OCI-LY7 (cell line): ENCODE measurements around the gene SIRPG. TPM values are rescaled to one million over a fixed set of nuclear protein-coding genes. Genes with fewer than 3 reads are reported as not detected.

Experiments
- BruUV-seq: library from RNA; stranded (reverse); fragments of 400-500 nt; replicated peaks from 2 replicates; lab custom pipeline; 2021; lab: Mats Ljungman, UMichigan
- CTCF ChIA-PET: fragments of 300-600 bp; sonication (Branson Sonifier 250); formaldehyde crosslinking; loops from one replicate; lab custom pipeline; 2022; ENCODE audit warnings: antibody characterized with exemption; ENCODE audit not compliant: unreplicated experiment; lab: Charles Lee
- POLR2A ChIA-PET: fragments of 300-600 bp; sonication (Branson Sonifier 250); formaldehyde crosslinking; loops from one replicate; lab custom pipeline; 2022; ENCODE audit warnings: antibody characterized with exemption; lab: Charles Lee
- DNase-seq: peaks from one replicate; pipeline ENCODE4 v3.0.0-alpha.2; 2015; ENCODE audit warnings: low spot score
- H2AFZ ChIP-seq: fragments of 200-600 bp; sonication (generic), shearing (Covaris generic); 2 replicates; pipeline ENCODE4 v1.6.1; 2014; ENCODE audit warnings: mild to moderate bottlenecking, antibody characterized with exemption, low read length, moderate library complexity
- H3K27ac ChIP-seq: fragments of 200-600 bp; sonication (generic); 2 replicates; pipeline ENCODE4 v1.5.1; 2014; ENCODE audit warnings: mixed run types, low read depth, mild to moderate bottlenecking, moderate library complexity, low read length, inconsistent platforms; ENCODE audit not compliant: poor library complexity, severe bottlenecking
- H3K36me3 ChIP-seq: fragments of 200-600 bp; sonication (generic); 2 replicates; pipeline ENCODE4 v1.6.1; 2014; ENCODE audit warnings: mild to moderate bottlenecking, antibody characterized with exemption, low read length, moderate library complexity, mixed read lengths; ENCODE audit not compliant: insufficient read depth
- H3K4me1 ChIP-seq: fragments of 200-600 bp; sonication (generic); 2 replicates; pipeline ENCODE4 v1.5.1; 2014; ENCODE audit warnings: mild to moderate bottlenecking, low read length; ENCODE audit not compliant: insufficient read depth, poor library complexity, severe bottlenecking
- H3K4me2 ChIP-seq: fragments of 200-600 bp; sonication (generic); 2 replicates; pipeline ENCODE4 v1.6.1; 2014; ENCODE audit warnings: mild to moderate bottlenecking, low read length
- H3K4me3 ChIP-seq: fragments of 200-600 bp; sonication (generic); 2 replicates; pipeline ENCODE4 v1.5.1; 2014; ENCODE audit warnings: mild to moderate bottlenecking, low read depth, low read length; ENCODE audit not compliant: poor library complexity, severe bottlenecking
- H3K79me2 ChIP-seq: fragments of 200-600 bp; sonication (generic); 2 replicates; pipeline ENCODE4 v1.6.1; 2016; ENCODE audit warnings: low read depth, mild to moderate bottlenecking, low read length, moderate library complexity, mixed read lengths; ENCODE audit not compliant: insufficient read depth
- H3K9me2 ChIP-seq: fragments of 200-600 bp; sonication (generic); 2 replicates; pipeline ENCODE4 v1.6.1; 2016; ENCODE audit warnings: mild to moderate bottlenecking, low read length, mixed read lengths; ENCODE audit not compliant: insufficient read depth
- H3K9me3 ChIP-seq: fragments of 200-600 bp; sonication (generic); 2 replicates; pipeline ENCODE4 v1.6.1; 2014; ENCODE audit warnings: mild to moderate bottlenecking, mixed run types, low read length, mixed read lengths
- H4K20me1 ChIP-seq: fragments of 200-600 bp; sonication (generic); 2 replicates; pipeline ENCODE4 v1.6.1; 2014; ENCODE audit warnings: mild to moderate bottlenecking, antibody characterized with exemption, low read length, moderate library complexity, mixed read lengths; ENCODE audit not compliant: insufficient read depth
- EZH2phosphoT487 ChIP-seq: fragments of 200-600 bp; sonication (generic); IDR thresholded peaks from 2 replicates; pipeline ENCODE4 v1.6.1; 2018; ENCODE audit warnings: low read depth, borderline replicate concordance, mild to moderate bottlenecking, mixed run types, antibody characterized with exemption, low read length, moderate library complexity, mixed read lengths
- intact Hi-C: fragments of 100-400 bp; cut with micrococcal nuclease; formaldehyde crosslinking; loops from one replicate; pipeline ENCODE4 v1.10.0; 2022; ENCODE audit not compliant: unreplicated experiment
- total RNA-seq, 2 experiments: library from RNA; depleted of rRNA in 1 of 2; stranded (reverse); fragments of >200 nt in 1 of 2; shearing (Covaris generic) in 1 of 2; gene quantifications; 2 replicates each; pipeline ENCODE4 v1.2.3, GENCODE V29; 2014 to 2022
- TF ChIP-seq, protein P1 (sequence below): fragments of 200-600 bp; sonication (generic); conservative IDR thresholded peaks from 2 replicates; pipeline ENCODE4 v1.5.1; 2014; ENCODE audit warnings: mild to moderate bottlenecking, antibody characterized with exemption, low read length, moderate library complexity, mixed read lengths

Gene SIRPG
- total RNA-seq, 2 experiments from 2014 or later, result not detected

DNA sequence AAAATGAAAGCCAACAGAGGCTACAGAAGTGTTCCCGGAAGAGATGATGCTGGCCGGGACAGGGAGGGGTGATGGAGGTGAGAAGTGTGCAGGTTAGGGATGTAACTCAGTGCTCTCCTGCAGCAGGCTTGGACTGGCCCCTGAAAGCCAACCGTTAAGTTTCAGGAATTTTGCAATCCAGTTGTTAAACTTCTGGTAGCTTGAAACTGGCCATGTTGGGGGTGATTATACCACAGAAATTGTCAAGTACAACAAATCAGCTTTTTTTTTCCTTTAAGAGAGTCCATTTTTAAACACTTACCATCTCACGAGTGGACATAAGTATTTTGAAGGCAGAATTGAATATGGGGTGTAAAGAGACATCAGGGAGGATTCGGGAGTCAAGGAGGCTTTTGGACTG is 29.0 kb downstream of the SIRPG start:
- H3K4me2 ChIP-seq, result no peak overlapping the region
- H4K20me1 ChIP-seq, result no peaks in the 10 kb centered on the region
- H3K4me1 ChIP-seq, result no peaks in the 10 kb centered on the region
- intact Hi-C loops, result no loop called here
- H3K27ac ChIP-seq, result no peak overlapping the region
- H2AFZ ChIP-seq, result no peak overlapping the region
- H3K36me3 ChIP-seq, result no peaks in the 10 kb centered on the region
- ChIA-PET POLR2A (no interaction called here), CTCF (no interaction called here)
- H3K9me3 ChIP-seq, result no peaks in the 10 kb centered on the region
- no peaks in the 10 kb centered on the region for H3K9me2 ChIP-seq
- H3K79me2 ChIP-seq, result no peaks in the 10 kb centered on the region
- TF ChIP-seq EZH2phosphoT487, result no peak
- TF ChIP-seq, protein P1, sequence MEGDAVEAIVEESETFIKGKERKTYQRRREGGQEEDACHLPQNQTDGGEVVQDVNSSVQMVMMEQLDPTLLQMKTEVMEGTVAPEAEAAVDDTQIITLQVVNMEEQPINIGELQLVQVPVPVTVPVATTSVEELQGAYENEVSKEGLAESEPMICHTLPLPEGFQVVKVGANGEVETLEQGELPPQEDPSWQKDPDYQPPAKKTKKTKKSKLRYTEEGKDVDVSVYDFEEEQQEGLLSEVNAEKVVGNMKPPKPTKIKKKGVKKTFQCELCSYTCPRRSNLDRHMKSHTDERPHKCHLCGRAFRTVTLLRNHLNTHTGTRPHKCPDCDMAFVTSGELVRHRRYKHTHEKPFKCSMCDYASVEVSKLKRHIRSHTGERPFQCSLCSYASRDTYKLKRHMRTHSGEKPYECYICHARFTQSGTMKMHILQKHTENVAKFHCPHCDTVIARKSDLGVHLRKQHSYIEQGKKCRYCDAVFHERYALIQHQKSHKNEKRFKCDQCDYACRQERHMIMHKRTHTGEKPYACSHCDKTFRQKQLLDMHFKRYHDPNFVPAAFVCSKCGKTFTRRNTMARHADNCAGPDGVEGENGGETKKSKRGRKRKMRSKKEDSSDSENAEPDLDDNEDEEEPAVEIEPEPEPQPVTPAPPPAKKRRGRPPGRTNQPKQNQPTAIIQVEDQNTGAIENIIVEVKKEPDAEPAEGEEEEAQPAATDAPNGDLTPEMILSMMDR, result no peak
- no peak for DNase-seq
- BruUV-seq, result no TSS peak
- no peak overlapping the region for H3K4me3 ChIP-seq

DNA sequence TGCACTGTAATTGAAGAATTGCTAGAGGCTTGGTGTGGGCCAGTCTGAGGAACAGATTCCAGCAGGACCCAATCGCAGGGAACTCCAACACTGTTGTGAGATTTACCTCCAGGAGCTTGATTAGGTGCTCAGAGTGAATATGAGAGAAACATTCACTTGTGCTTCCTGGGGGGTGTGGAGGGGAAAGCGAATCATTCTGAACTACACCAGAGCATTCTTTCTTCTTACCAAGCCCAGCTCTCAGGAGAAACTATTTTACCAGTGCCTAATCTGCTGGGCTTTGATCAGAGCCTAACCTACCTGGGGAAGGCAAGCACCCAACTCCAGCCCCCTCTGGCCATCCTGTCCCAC is 30.4 kb downstream of the SIRPG start:
- DNase-seq, result no peak
- Histone ChIP-seq H3K4me3 (no peak overlapping the region), H3K9me3 (no peaks in the 10 kb centered on the region), H4K20me1 (no peaks in the 10 kb centered on the region), H3K27ac (no peak overlapping the region), H3K4me2 (no peak overlapping the region), H3K36me3 (no peaks in the 10 kb centered on the region), H3K79me2 (no peaks in the 10 kb centered on the region), H3K9me2 (no peaks in the 10 kb centered on the region), H3K4me1 (no peaks in the 10 kb centered on the region), H2AFZ (no peak overlapping the region)
- intact Hi-C loops, result no loop called here
- ChIA-PET CTCF (no interaction called here), POLR2A (no interaction called here)
- no peak for TF ChIP-seq EZH2phosphoT487
- TF ChIP-seq, protein P1, result no peak
- no TSS peak for BruUV-seq

DNA sequence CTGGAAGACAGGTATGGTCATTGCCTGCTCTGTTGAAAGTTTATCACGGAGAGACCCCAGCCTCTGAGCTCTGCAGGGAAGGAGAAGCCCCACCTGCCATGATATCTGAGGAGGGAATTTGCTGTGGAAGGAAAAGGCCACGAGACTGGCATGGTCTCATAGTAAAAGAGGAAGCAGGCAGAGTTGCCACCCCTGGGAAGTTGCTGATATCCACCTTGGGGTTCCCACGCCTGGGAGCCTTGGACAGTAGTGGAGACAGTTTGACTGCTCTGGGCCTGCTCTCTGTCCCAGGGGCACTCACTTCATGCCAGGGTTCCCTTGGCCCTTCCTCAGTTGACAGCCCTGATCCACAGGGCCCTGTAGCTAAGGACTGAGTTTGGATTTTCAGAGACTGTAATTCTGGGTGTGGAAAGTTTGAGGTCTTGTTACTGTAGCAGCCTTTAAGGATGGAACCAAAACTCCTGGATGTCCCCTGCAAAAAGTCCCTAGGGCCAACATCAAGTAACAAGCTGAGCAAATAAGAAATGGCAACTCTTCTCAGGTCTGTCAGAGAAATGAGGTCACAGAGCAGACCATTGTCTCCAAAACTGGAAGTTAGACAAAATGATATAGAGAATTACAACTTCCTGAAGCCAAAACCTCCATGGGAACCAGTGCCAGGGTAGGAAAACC is 30.9 kb downstream of the SIRPG start:
- DNase-seq, result no peak
- Histone ChIP-seq H3K36me3 (no peaks in the 10 kb centered on the region), H3K27ac (no peak overlapping the region), H3K4me1 (no peaks in the 10 kb centered on the region), H2AFZ (no peak overlapping the region), H3K79me2 (no peaks in the 10 kb centered on the region), H3K9me3 (no peaks in the 10 kb centered on the region), H3K9me2 (no peaks in the 10 kb centered on the region), H4K20me1 (no peaks in the 10 kb centered on the region), H3K4me3 (no peak overlapping the region), H3K4me2 (no peak overlapping the region)
- CTCF ChIA-PET, result no interaction called here
- intact Hi-C loops, result no loop called here
- no TSS peak for BruUV-seq
- TF ChIP-seq, protein P1, result no peak
- no peak for TF ChIP-seq EZH2phosphoT487
- POLR2A ChIA-PET, result no interaction called here
